Measurements from ENCODE around the gene PDAP1. TPM values are rescaled to one million over a fixed set of nuclear protein-coding genes. Genes with fewer than 3 reads are reported as not detected.
A peak's percentile ranks its signal among the peaks of the same experiment; 100 is the strongest.

PDAP1 gene
- total and polyA plus RNA-seq, 12 donors = 43.6 to 187 (median 90.2) TPM

DNA sequence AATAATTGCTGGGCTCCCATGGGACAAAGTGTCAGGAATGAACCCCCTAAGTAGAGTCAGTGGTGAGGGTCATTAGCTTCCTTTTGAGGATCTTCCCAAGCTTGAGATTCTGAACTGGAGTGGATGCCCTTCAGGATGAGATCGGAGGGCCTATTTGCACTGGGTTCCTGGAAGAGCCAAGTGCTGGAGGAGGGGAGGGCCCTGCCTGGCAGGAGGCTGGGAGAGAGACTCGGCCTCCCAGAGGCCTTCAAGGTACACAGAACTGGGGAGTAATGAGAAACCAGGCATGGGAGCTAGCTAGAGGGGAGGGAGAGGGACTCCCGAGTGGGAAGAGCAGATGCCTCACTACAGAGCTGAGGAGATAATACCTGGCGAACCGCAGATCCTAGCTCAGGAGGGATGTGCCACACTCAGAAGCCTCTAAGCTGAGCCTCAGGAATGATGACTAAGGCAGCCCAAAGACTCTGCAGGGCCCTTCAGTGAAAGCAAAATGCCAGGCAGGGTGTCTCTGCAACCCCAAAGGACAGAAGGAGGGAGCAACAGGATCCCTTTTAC is 9.4 kb downstream of the PDAP1 start:
- intact Hi-C loops (cut with DNase I) = no loop called here
- DNase-seq = no peak
- Histone ChIP-seq H3K36me3 (replicated peaks in 1 of 2) (peaks cover 0 to 92% of the 10 kb centered on the region in 2 donors), H3K4me3 (no peak overlapping the region), H3K27ac (peak overlapping the region in 1 of 5 donors; percentile 42), H3K9me3 (replicated peaks in 1 of 3) (no peaks in the 10 kb centered on the region), H3K27me3 (no peaks in the 10 kb centered on the region), H3K4me1 (replicated peaks in 1 of 2) (no peaks in the 10 kb centered on the region)
- TF ChIP-seq POLR2A (IDR thresholded peaks at IDR 0.05) = no peak
- TF ChIP-seq, protein P1, sequence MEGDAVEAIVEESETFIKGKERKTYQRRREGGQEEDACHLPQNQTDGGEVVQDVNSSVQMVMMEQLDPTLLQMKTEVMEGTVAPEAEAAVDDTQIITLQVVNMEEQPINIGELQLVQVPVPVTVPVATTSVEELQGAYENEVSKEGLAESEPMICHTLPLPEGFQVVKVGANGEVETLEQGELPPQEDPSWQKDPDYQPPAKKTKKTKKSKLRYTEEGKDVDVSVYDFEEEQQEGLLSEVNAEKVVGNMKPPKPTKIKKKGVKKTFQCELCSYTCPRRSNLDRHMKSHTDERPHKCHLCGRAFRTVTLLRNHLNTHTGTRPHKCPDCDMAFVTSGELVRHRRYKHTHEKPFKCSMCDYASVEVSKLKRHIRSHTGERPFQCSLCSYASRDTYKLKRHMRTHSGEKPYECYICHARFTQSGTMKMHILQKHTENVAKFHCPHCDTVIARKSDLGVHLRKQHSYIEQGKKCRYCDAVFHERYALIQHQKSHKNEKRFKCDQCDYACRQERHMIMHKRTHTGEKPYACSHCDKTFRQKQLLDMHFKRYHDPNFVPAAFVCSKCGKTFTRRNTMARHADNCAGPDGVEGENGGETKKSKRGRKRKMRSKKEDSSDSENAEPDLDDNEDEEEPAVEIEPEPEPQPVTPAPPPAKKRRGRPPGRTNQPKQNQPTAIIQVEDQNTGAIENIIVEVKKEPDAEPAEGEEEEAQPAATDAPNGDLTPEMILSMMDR (IDR thresholded peaks at IDR 0.05) = no peak
- WGBS, 4 donors = 73 to 79% (median 74%) methylated on average over 4 to 5 of the region's 5 CpGs

DNA sequence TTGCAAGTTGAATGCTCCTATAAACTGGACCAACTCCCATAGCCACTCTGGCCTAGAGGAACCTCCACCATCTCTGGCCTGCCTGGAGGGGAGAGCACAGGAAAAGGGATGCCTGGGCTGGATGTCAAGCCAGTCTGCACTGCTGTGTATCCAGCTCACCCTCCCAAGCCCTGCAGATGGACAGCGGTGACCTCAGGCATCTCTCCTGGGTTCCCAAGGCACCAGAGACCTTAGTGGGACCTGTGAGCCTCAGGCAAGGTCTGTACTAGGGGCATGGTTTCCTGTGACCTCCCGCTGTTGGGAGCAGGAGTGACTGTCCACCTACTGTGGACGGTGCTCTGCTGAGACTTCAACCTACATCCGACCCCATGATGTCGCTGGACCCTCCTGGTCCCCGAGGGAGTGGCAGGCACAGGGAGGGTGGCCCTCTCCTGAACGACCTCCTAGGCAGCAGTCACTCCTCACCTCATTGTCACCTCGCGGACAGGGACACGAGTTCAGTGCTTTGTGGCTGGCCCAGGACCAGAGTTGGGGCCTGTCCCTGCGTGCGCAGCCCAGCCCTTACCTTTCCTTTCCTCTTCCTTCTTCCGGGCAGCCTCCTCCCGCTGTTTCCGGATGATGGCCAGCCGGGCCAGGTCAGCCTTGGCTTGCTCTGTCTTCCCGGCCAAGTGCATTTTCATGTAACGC is 11.0 kb downstream of the PDAP1 start:
- WGBS, 4 donors = 87 to 92% (median 89%) methylated on average over 6 to 18 of the region's 18 CpGs
- no peak overlapping the region for H3K27ac ChIP-seq
- TF ChIP-seq, protein P1 (IDR thresholded peaks at IDR 0.05) = no peak
- no peak for TF ChIP-seq POLR2A (IDR thresholded peaks at IDR 0.05)
- intact Hi-C loops (cut with DNase I) = no loop called here
- no peaks in the 10 kb centered on the region for H3K9me3 ChIP-seq (replicated peaks in 1 of 3)
- peaks cover 10 to 13% of the 10 kb centered on the region in 2 donors for H3K4me1 ChIP-seq (replicated peaks in 1 of 2)
- peaks cover 0 to 78% of the 10 kb centered on the region in 2 donors for H3K36me3 ChIP-seq (replicated peaks in 1 of 2)
- DNase-seq = no peak
- no peaks in the 10 kb centered on the region for H3K27me3 ChIP-seq
- H3K4me3 ChIP-seq = no peak overlapping the region

DNA sequence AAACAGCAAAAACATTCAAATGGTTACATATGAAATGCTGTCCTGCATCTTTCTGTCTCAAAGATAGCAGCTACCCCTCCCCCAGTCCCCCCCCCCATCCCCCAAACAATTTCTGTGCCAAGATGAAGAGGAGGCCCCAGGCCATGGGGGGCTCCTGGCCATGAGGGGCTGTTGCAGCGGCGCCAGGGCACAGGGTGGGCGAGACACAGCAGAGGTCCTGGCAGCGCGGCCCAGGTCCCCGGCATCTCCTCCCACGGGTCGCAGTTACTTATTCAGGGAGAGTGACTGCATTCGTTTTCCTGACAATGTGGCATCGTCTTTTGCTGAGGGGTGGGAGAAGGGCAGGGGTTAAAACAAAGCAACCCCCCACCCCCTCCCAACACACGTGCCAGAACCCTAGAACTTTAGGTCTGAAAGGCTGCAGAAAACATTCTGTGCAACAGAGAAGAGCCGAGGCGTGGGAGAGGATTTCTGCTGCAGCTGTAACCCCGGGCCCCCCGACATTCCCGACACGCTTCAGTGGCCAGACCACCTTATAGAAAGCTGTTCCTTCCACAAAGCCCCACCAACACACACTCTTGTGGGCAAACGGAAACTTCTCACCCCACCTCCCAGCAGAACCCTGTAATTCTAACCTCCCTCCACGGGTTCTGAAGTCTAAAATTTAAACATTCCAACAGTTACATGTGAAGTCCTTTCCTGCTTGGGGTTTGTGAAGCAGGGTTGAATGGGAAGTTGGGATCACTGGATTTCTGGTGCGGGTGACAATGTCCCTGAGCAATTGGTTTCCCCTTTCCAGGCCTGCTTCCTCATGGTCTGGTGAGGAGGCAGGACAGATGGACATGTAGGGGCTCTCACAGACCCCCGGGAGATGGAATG is 11.7 kb downstream of the PDAP1 start:
- H3K9me3 ChIP-seq (replicated peaks in 1 of 3) = no peaks in the 10 kb centered on the region
- H3K4me3 ChIP-seq = no peak overlapping the region
- no peaks in the 10 kb centered on the region for H3K27me3 ChIP-seq
- DNase-seq = no peak
- H3K36me3 ChIP-seq (replicated peaks in 1 of 2) = peaks cover 0 to 77% of the 10 kb centered on the region in 2 donors
- TF ChIP-seq, protein P1 (IDR thresholded peaks at IDR 0.05) = no peak
- no peak for TF ChIP-seq POLR2A (IDR thresholded peaks at IDR 0.05)
- intact Hi-C loops (cut with DNase I) = no loop called here
- no peak overlapping the region for H3K27ac ChIP-seq
- H3K4me1 ChIP-seq (replicated peaks in 1 of 2) = peaks cover 12 to 17% of the 10 kb centered on the region in 2 donors
- WGBS, 4 donors = 68 to 82% (median 79%) methylated on average over 16 to 21 of the region's 21 CpGs
